ENCODE data around the gene CACNA1E. TPM values are rescaled to one million over a fixed set of nuclear protein-coding genes. Genes with fewer than 3 reads are reported as not detected.

Gene CACNA1E
- total RNA-seq, 4 donors from 2014 or later: 0.03 to 0.05 TPM; not detected in 2

- no peak overlapping the region for H3K27ac ChIP-seq
- intact Hi-C loops (cut with DNase I; ENCODE audit: low total_unique reads): no loop called here
- in situ Hi-C loops (cut with MboI; ENCODE audit: low sequenced_read_pairs in 4 of 4): no loop called here
- no peaks in the 10 kb centered on the region for H3K36me3 ChIP-seq
- no peak overlapping the region for H3K4me3 ChIP-seq
- no peak for ATAC-seq
- H3K27me3 ChIP-seq: no peaks in the 10 kb centered on the region
- H3K9me3 ChIP-seq: no peaks in the 10 kb centered on the region
- DNase-seq: no peak
- no peaks in the 10 kb centered on the region for H3K4me1 ChIP-seq
- TF ChIP-seq CTCF (IDR thresholded peaks at IDR 0.05 in 4 of 5, conservative IDR thresholded peaks at IDR 0.05 in 1 of 5) (no peak), POLR2A (IDR thresholded peaks at IDR 0.05) (no peak)
These were observed 118.1 kb downstream of the CACNA1E start for GRCh38 chr1:181601186-181601950.

GRCh38 chr1:181603735-181604410 lies 120.6 kb downstream of the CACNA1E start:
- TF ChIP-seq CTCF (IDR thresholded peaks at IDR 0.05 in 4 of 5, conservative IDR thresholded peaks at IDR 0.05 in 1 of 5): no peak
- no peak for TF ChIP-seq POLR2A (IDR thresholded peaks at IDR 0.05)
- ATAC-seq (no peak), DNase-seq (no peak)
- Histone ChIP-seq H3K4me3 (no peak overlapping the region), H3K9me3 (no peaks in the 10 kb centered on the region), H3K36me3 (no peaks in the 10 kb centered on the region), H3K4me1 (no peaks in the 10 kb centered on the region), H3K27ac (no peak overlapping the region), H3K27me3 (peaks cover 0 to 2% (median 0%) of the 10 kb centered on the region in 3 donors)
- in situ Hi-C loops (cut with MboI; ENCODE audit: low sequenced_read_pairs in 4 of 4): no loop called here
- intact Hi-C loops (cut with DNase I; ENCODE audit: low total_unique reads): no loop called here

- Histone ChIP-seq H3K27me3 (peaks cover 0 to 2% (median 0%) of the 10 kb centered on the region in 3 donors), H3K9me3 (no peaks in the 10 kb centered on the region), H3K27ac (no peak overlapping the region), H3K4me1 (no peaks in the 10 kb centered on the region), H3K4me3 (no peak overlapping the region), H3K36me3 (no peaks in the 10 kb centered on the region)
- no peak for TF ChIP-seq POLR2A (IDR thresholded peaks at IDR 0.05)
- TF ChIP-seq CTCF (IDR thresholded peaks at IDR 0.05 in 4 of 5, conservative IDR thresholded peaks at IDR 0.05 in 1 of 5): no peak
- intact Hi-C loops (cut with DNase I; ENCODE audit: low total_unique reads): no loop called here
- ATAC-seq (no peak), DNase-seq (no peak)
- in situ Hi-C loops (cut with MboI; ENCODE audit: low sequenced_read_pairs in 4 of 4): no loop called here
These were observed 121.3 kb downstream of the CACNA1E start for GRCh38 chr1:181604482-181605249.

GRCh38 chr1:181607524-181607923 lies 124.2 kb downstream of the CACNA1E start:
- no peak for TF ChIP-seq POLR2A (IDR thresholded peaks at IDR 0.05)
- TF ChIP-seq CTCF (IDR thresholded peaks at IDR 0.05 in 4 of 5, conservative IDR thresholded peaks at IDR 0.05 in 1 of 5): no peak
- H3K36me3 ChIP-seq: no peaks in the 10 kb centered on the region
- no peak for DNase-seq
- no peak overlapping the region for H3K27ac ChIP-seq
- H3K4me3 ChIP-seq: no peak overlapping the region
- intact Hi-C loops (cut with DNase I; ENCODE audit: low total_unique reads) (no loop called here), in situ Hi-C loops (cut with MboI; ENCODE audit: low sequenced_read_pairs in 4 of 4) (no loop called here)
- H3K4me1 ChIP-seq: no peaks in the 10 kb centered on the region
- H3K27me3 ChIP-seq: peaks cover 0 to 2% (median 0%) of the 10 kb centered on the region in 3 donors
- no peaks in the 10 kb centered on the region for H3K9me3 ChIP-seq
- ATAC-seq: no peak

All from gastrocnemius medialis (tissue), 4 donors.